GM23338 (cell line): ENCODE data around the gene ABCC1. TPM values are rescaled to one million over a fixed set of nuclear protein-coding genes. Genes with fewer than 3 reads are reported as not detected.

ENCODE experiments used
- ATAC-seq: fragments of 200-7000 bp; cut with Tn5 transposase; 3 replicates; pipeline ENCODE4 v1.9.1; 2020
- DNase-seq: peaks from one replicate; pipeline ENCODE4 v3.0.0-alpha.2; 2015; ENCODE audit warnings: low spot score
- H2AFZ ChIP-seq: fragments of 200-600 bp; sonication (generic); 2 replicates; pipeline ENCODE4 v1.8.0; 2016; ENCODE audit warnings: antibody characterized with exemption, mild to moderate bottlenecking, moderate library complexity
- H3F3A ChIP-seq: fragments of 200-600 bp; sonication (generic); replicated peaks from 2 replicates; pipeline ENCODE4 v1.8.0; 2017; ENCODE audit warnings: antibody characterized with exemption, mixed run types, low read depth
- H3K27ac ChIP-seq: fragments of 200-600 bp; sonication (generic); 2 replicates; pipeline ENCODE4 v1.6.1; 2016; ENCODE audit warnings: low read depth
- H3K27me3 ChIP-seq: fragments of 200-600 bp; sonication (generic); 2 replicates; pipeline ENCODE4 v1.8.0; 2016; ENCODE audit warnings: mild to moderate bottlenecking, mixed run types, moderate library complexity; ENCODE audit not compliant: insufficient read depth
- H3K36me3 ChIP-seq: fragments of 200-600 bp; sonication (generic); 2 replicates; pipeline ENCODE4 v1.8.0; 2016; ENCODE audit warnings: mild to moderate bottlenecking; ENCODE audit not compliant: insufficient read depth
- H3K4me1 ChIP-seq: fragments of 200-600 bp; sonication (generic); 2 replicates; pipeline ENCODE4 v1.8.0; 2016; ENCODE audit warnings: mild to moderate bottlenecking, moderate library complexity; ENCODE audit not compliant: insufficient read depth
- H3K4me2 ChIP-seq: fragments of 200-600 bp; sonication (generic); 2 replicates; pipeline ENCODE4 v1.7.1; 2017; ENCODE audit warnings: mixed run types
- H3K4me3 ChIP-seq: fragments of 200-600 bp; sonication (generic); 2 replicates; pipeline ENCODE4 v1.6.1; 2016; ENCODE audit warnings: mixed run types
- H3K79me2 ChIP-seq: fragments of 200-600 bp; sonication (generic); replicated peaks from 2 replicates; pipeline ENCODE4 v1.8.0; 2017; ENCODE audit warnings: mild to moderate bottlenecking; ENCODE audit not compliant: insufficient read depth
- H3K9me2 ChIP-seq: fragments of 200-600 bp; sonication (generic); 2 replicates; pipeline ENCODE4 v1.8.0; 2017; ENCODE audit not compliant: insufficient read depth
- H4K20me1 ChIP-seq: fragments of 200-600 bp; sonication (generic); replicated peaks from 2 replicates; pipeline ENCODE4 v1.8.0; 2017; ENCODE audit warnings: mild to moderate bottlenecking; ENCODE audit not compliant: insufficient read depth
- H3K27ac Mint-ChIP-seq: 2 replicates; pipeline ENCODE4 v1.8.0; 2020; ENCODE audit warnings: inconsistent platforms, mild to moderate bottlenecking, moderate library complexity, mixed read lengths
- H3K27me3 Mint-ChIP-seq: 3 replicates; pipeline ENCODE4 v1.8.0; 2022; ENCODE audit warnings: low read depth, mild to moderate bottlenecking, moderate library complexity, mixed read lengths, inconsistent platforms; ENCODE audit not compliant: insufficient read depth, poor library complexity
- H3K36me3 Mint-ChIP-seq: 3 replicates; pipeline ENCODE4 v1.8.0; 2021; ENCODE audit warnings: low read depth, mild to moderate bottlenecking, inconsistent platforms, moderate library complexity, mixed read lengths
- H3K4me1 Mint-ChIP-seq: 3 replicates; pipeline ENCODE4 v1.8.0; 2020; ENCODE audit warnings: mild to moderate bottlenecking, inconsistent platforms, mixed read lengths
- H3K4me3 Mint-ChIP-seq: 3 replicates; pipeline ENCODE4 v1.8.0; 2021; ENCODE audit warnings: moderate library complexity, mild to moderate bottlenecking, inconsistent platforms, mixed read lengths
- H3K9me3 Mint-ChIP-seq: 3 replicates; pipeline ENCODE4 v1.8.0; 2020; ENCODE audit warnings: moderate library complexity, mild to moderate bottlenecking, inconsistent platforms, mixed read lengths
- CREB1 ChIP-seq: fragments of 250-450 bp; sonication (Bioruptor Pico); IDR thresholded peaks from 2 replicates; pipeline ENCODE4 v1.5.0; 2020; ENCODE audit warnings: low read depth, mild to moderate bottlenecking, moderate library complexity
- EZH2 ChIP-seq: fragments of 200-600 bp; sonication (generic); IDR thresholded peaks from one replicate; pipeline ENCODE4 v1.8.0; 2017; ENCODE audit warnings: antibody characterized with exemption, mild to moderate bottlenecking, low read depth; ENCODE audit not compliant: unreplicated experiment
- EZH2phosphoT487 ChIP-seq: fragments of 200-600 bp; sonication (generic); IDR thresholded peaks from one replicate; pipeline ENCODE4 v1.8.1; 2018; ENCODE audit warnings: antibody characterized with exemption; ENCODE audit not compliant: unreplicated experiment
- JUNB ChIP-seq: IDR thresholded peaks from one replicate; pipeline ENCODE4 v1.6.1; 2016; ENCODE audit warnings: antibody characterized with exemption; ENCODE audit not compliant: unreplicated experiment
- NANOG ChIP-seq: IDR thresholded peaks from 2 replicates; pipeline ENCODE4 v1.6.1; 2016; ENCODE audit warnings: antibody characterized with exemption, borderline replicate concordance
- POLR2AphosphoS5 ChIP-seq: IDR thresholded peaks from 2 replicates; pipeline ENCODE4 v1.6.1; 2016; ENCODE audit warnings: antibody characterized with exemption, low read depth
- STAT1 ChIP-seq: IDR thresholded peaks from one replicate; pipeline ENCODE4 v1.6.1; 2016; ENCODE audit warnings: antibody characterized with exemption; ENCODE audit not compliant: unreplicated experiment
- ZNF114 ChIP-seq: fragments of 250-450 bp; sonication (Bioruptor Pico); IDR thresholded peaks from 2 replicates; pipeline ENCODE4 v1.5.0; 2020; ENCODE audit warnings: mild to moderate bottlenecking, moderate library complexity
- ZNF331 ChIP-seq: fragments of 250-450 bp; sonication (Bioruptor Pico); IDR thresholded peaks from 2 replicates; pipeline ENCODE4 v1.5.0; 2020; ENCODE audit warnings: low read depth, mild to moderate bottlenecking, moderate library complexity
- polyA plus RNA-seq: library from polyadenylated mRNA; unstranded; fragments of >200 nt; fragmentation: Nextera tagmentation; extraction: Ambion mirVana; gene quantifications from 2 replicates; pipeline ENCODE4 v1.2.1, GENCODE V29; 2016
- total RNA-seq: library from RNA; depleted of rRNA; stranded (reverse); fragments of >200 nt; shearing (Covaris generic); gene quantifications from 2 replicates; pipeline ENCODE4 v1.2.3, GENCODE V29; 2014
- TF ChIP-seq, protein P1 (sequence below): fragments of 250-450 bp; sonication (Bioruptor Pico); IDR thresholded peaks from 2 replicates; pipeline ENCODE4 v1.5.0; 2020; ENCODE audit warnings: mild to moderate bottlenecking, moderate library complexity
- TF ChIP-seq, protein P2 (sequence below): IDR thresholded peaks from one replicate; pipeline ENCODE4 v1.6.1; 2018; ENCODE audit warnings: antibody characterized with exemption; ENCODE audit not compliant: unreplicated experiment
- TF ChIP-seq, protein P3 (sequence below), 2 experiments: fragments of 200-600 bp in 1 of 2; sonication (generic) in 1 of 2; conservative IDR thresholded peaks; 2 replicates each; pipeline versions ENCODE4 v1.5.1 to v1.6.1; 2016 to 2017; ENCODE audit warnings: antibody characterized with exemption in 2 of 2, low read depth in 2 of 2, mild to moderate bottlenecking in 2 of 2, moderate library complexity in 1 of 2
- TF ChIP-seq, protein P4 (sequence below): IDR thresholded peaks from 2 replicates; pipeline ENCODE4 v1.6.1; 2016; ENCODE audit warnings: antibody characterized with exemption

Gene ABCC1
- total and polyA plus RNA-seq, 2 experiments from 2014 or later: 11.0 to 46.6 TPM

DNA sequence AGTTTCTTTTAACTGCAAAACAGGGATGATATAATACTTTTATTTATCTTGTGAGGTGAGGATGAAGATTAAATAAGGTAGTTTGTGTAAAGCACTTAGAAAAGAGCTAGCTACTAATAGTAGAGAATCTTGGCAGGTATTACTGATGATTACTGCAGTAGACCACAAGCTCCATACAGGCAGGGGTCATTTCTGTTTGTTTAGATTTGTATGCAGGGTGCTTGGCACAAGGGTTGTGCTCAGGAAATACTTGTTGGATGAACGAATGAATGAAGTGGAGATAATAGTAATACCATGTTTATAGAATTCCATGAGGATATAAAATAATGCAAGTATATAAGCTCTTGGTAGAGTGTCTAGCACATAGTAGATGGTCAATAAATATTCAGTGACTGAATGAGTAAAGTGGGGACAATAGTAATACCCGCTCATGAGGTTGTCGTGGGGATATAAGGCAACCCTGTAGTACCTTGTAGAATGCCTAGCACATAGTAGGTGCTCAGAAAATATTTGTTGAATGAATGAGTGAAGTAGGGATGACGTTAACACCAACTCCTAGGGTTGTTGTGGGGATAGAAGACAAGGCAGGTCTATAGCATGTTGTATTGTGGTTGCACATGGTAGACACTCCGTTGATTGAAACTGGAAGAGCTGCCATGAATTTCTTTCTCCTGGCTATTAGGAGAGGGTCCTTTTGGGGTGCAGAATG, 83.0 kb downstream of the ABCC1 start:
- Histone ChIP-seq H3K4me1 (peaks cover under 1% of the 10 kb centered on the region; the same call in 1 of the 2 replicates), H3K36me3 (peaks cover 10% of the 10 kb centered on the region), H3K79me2 (peaks cover under 1% of the 10 kb centered on the region), H2AFZ (no peak overlapping the region), H3K4me2 (no peak overlapping the region), H4K20me1 (peaks cover 5% of the 10 kb centered on the region), H3K27me3 (no peaks in the 10 kb centered on the region), H3K9me2 (no peaks in the 10 kb centered on the region), H3K4me3 (no peak overlapping the region), H3F3A (no peaks in the 10 kb centered on the region), H3K27ac (no peak overlapping the region)
- ATAC-seq (no peak), DNase-seq (no peak)
- no peak for TF ChIP-seq ZNF331 (CRISPR knock-in tag)
- no peak for TF ChIP-seq STAT1
- no peak for TF ChIP-seq POLR2AphosphoS5
- TF ChIP-seq, protein P1, sequence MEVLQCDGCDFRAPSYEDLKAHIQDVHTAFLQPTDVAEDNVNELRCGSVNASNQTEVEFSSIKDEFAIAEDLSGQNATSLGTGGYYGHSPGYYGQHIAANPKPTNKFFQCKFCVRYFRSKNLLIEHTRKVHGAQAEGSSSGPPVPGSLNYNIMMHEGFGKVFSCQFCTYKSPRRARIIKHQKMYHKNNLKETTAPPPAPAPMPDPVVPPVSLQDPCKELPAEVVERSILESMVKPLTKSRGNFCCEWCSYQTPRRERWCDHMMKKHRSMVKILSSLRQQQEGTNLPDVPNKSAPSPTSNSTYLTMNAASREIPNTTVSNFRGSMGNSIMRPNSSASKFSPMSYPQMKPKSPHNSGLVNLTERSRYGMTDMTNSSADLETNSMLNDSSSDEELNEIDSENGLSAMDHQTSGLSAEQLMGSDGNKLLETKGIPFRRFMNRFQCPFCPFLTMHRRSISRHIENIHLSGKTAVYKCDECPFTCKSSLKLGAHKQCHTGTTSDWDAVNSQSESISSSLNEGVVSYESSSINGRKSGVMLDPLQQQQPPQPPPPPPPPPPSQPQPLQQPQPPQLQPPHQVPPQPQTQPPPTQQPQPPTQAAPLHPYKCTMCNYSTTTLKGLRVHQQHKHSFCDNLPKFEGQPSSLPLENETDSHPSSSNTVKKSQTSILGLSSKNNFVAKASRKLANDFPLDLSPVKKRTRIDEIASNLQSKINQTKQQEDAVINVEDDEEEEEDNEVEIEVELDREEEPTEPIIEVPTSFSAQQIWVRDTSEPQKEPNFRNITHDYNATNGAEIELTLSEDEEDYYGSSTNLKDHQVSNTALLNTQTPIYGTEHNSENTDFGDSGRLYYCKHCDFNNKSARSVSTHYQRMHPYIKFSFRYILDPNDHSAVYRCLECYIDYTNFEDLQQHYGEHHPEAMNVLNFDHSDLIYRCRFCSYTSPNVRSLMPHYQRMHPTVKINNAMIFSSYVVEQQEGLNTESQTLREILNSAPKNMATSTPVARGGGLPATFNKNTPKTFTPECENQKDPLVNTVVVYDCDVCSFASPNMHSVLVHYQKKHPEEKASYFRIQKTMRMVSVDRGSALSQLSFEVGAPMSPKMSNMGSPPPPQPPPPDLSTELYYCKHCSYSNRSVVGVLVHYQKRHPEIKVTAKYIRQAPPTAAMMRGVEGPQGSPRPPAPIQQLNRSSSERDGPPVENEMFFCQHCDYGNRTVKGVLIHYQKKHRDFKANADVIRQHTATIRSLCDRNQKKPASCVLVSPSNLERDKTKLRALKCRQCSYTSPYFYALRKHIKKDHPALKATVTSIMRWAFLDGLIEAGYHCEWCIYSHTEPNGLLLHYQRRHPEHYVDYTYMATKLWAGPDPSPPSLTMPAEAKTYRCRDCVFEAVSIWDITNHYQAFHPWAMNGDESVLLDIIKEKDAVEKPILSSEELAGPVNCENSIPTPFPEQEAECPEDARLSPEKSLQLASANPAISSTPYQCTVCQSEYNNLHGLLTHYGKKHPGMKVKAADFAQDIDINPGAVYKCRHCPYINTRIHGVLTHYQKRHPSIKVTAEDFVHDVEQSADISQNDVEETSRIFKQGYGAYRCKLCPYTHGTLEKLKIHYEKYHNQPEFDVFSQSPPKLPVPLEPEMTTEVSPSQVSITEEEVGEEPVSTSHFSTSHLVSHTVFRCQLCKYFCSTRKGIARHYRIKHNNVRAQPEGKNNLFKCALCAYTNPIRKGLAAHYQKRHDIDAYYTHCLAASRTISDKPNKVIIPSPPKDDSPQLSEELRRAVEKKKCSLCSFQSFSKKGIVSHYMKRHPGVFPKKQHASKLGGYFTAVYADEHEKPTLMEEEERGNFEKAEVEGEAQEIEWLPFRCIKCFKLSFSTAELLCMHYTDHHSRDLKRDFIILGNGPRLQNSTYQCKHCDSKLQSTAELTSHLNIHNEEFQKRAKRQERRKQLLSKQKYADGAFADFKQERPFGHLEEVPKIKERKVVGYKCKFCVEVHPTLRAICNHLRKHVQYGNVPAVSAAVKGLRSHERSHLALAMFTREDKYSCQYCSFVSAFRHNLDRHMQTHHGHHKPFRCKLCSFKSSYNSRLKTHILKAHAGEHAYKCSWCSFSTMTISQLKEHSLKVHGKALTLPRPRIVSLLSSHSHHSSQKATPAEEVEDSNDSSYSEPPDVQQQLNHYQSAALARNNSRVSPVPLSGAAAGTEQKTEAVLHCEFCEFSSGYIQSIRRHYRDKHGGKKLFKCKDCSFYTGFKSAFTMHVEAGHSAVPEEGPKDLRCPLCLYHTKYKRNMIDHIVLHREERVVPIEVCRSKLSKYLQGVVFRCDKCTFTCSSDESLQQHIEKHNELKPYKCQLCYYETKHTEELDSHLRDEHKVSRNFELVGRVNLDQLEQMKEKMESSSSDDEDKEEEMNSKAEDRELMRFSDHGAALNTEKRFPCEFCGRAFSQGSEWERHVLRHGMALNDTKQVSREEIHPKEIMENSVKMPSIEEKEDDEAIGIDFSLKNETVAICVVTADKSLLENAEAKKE (CRISPR knock-in tag): no peak
- TF ChIP-seq EZH2phosphoT487: no peak
- TF ChIP-seq, protein P2, sequence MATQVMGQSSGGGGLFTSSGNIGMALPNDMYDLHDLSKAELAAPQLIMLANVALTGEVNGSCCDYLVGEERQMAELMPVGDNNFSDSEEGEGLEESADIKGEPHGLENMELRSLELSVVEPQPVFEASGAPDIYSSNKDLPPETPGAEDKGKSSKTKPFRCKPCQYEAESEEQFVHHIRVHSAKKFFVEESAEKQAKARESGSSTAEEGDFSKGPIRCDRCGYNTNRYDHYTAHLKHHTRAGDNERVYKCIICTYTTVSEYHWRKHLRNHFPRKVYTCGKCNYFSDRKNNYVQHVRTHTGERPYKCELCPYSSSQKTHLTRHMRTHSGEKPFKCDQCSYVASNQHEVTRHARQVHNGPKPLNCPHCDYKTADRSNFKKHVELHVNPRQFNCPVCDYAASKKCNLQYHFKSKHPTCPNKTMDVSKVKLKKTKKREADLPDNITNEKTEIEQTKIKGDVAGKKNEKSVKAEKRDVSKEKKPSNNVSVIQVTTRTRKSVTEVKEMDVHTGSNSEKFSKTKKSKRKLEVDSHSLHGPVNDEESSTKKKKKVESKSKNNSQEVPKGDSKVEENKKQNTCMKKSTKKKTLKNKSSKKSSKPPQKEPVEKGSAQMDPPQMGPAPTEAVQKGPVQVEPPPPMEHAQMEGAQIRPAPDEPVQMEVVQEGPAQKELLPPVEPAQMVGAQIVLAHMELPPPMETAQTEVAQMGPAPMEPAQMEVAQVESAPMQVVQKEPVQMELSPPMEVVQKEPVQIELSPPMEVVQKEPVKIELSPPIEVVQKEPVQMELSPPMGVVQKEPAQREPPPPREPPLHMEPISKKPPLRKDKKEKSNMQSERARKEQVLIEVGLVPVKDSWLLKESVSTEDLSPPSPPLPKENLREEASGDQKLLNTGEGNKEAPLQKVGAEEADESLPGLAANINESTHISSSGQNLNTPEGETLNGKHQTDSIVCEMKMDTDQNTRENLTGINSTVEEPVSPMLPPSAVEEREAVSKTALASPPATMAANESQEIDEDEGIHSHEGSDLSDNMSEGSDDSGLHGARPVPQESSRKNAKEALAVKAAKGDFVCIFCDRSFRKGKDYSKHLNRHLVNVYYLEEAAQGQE: no peak
- TF ChIP-seq, protein P3, sequence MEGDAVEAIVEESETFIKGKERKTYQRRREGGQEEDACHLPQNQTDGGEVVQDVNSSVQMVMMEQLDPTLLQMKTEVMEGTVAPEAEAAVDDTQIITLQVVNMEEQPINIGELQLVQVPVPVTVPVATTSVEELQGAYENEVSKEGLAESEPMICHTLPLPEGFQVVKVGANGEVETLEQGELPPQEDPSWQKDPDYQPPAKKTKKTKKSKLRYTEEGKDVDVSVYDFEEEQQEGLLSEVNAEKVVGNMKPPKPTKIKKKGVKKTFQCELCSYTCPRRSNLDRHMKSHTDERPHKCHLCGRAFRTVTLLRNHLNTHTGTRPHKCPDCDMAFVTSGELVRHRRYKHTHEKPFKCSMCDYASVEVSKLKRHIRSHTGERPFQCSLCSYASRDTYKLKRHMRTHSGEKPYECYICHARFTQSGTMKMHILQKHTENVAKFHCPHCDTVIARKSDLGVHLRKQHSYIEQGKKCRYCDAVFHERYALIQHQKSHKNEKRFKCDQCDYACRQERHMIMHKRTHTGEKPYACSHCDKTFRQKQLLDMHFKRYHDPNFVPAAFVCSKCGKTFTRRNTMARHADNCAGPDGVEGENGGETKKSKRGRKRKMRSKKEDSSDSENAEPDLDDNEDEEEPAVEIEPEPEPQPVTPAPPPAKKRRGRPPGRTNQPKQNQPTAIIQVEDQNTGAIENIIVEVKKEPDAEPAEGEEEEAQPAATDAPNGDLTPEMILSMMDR (conservative IDR thresholded peaks at IDR 0.05; ENCODE audit: low read depth in 2 of 2): no peak
- TF ChIP-seq JUNB: no peak
- no peak for TF ChIP-seq NANOG
- no peak for TF ChIP-seq ZNF114 (CRISPR knock-in tag)
- TF ChIP-seq CREB1 (CRISPR knock-in tag): no peak
- no peak for TF ChIP-seq EZH2
- TF ChIP-seq, protein P4, sequence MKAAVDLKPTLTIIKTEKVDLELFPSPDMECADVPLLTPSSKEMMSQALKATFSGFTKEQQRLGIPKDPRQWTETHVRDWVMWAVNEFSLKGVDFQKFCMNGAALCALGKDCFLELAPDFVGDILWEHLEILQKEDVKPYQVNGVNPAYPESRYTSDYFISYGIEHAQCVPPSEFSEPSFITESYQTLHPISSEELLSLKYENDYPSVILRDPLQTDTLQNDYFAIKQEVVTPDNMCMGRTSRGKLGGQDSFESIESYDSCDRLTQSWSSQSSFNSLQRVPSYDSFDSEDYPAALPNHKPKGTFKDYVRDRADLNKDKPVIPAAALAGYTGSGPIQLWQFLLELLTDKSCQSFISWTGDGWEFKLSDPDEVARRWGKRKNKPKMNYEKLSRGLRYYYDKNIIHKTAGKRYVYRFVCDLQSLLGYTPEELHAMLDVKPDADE: no peak
- no peaks in the 10 kb centered on the region for H3K9me3 Mint-ChIP-seq
- H3K27ac Mint-ChIP-seq: no peak overlapping the region
- peaks cover 36% of the 10 kb centered on the region for H3K36me3 Mint-ChIP-seq
- H3K4me1 Mint-ChIP-seq: peaks cover 6% of the 10 kb centered on the region; the same call in 2 of the 3 replicates
- peaks cover 1% of the 10 kb centered on the region for H3K27me3 Mint-ChIP-seq
- no peak overlapping the region for H3K4me3 Mint-ChIP-seq
